PC-9 (cell line): ENCODE measurements around the gene LAMTOR4.
"Not testable (repeated sequence)": the region's sequence is repeated elsewhere in the genome, so short reads cannot be mapped to it uniquely, and the experiment has no call there.

Source experiments
- EZH2 ChIP-seq: fragments of 200-600 bp; sonication (generic); IDR thresholded peaks from 2 replicates; pipeline ENCODE4 v1.8.0; 2017; ENCODE audit warnings: antibody characterized with exemption, low read depth
- TF ChIP-seq, protein P1 (sequence below): fragments of 200-600 bp; sonication (generic); conservative IDR thresholded peaks from 2 replicates; pipeline ENCODE4 v1.6.1; 2017; ENCODE audit warnings: mixed run types, antibody characterized with exemption, mild to moderate bottlenecking, moderate library complexity

DNA sequence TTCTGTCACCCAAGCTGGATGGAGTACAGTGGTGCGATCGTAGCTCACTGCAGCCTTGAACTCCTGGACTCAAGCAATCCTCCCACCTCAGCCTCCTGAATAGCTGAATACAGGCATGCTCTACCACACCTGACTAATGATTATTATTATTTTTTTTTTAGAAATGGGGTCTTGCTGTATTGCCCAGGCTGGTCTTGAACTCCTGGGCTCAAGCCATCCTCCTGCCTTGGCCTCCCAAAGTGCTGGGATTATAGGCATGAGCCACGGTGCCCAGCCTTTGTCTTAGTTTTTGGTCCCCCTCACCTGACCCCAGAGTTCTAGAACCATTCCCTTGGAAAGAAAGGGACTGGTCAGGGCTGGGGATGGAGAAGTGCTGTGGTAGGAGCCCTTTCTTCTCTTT, 31.4 kb downstream of the LAMTOR4 start:
- TF ChIP-seq, protein P1, sequence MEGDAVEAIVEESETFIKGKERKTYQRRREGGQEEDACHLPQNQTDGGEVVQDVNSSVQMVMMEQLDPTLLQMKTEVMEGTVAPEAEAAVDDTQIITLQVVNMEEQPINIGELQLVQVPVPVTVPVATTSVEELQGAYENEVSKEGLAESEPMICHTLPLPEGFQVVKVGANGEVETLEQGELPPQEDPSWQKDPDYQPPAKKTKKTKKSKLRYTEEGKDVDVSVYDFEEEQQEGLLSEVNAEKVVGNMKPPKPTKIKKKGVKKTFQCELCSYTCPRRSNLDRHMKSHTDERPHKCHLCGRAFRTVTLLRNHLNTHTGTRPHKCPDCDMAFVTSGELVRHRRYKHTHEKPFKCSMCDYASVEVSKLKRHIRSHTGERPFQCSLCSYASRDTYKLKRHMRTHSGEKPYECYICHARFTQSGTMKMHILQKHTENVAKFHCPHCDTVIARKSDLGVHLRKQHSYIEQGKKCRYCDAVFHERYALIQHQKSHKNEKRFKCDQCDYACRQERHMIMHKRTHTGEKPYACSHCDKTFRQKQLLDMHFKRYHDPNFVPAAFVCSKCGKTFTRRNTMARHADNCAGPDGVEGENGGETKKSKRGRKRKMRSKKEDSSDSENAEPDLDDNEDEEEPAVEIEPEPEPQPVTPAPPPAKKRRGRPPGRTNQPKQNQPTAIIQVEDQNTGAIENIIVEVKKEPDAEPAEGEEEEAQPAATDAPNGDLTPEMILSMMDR, result not testable (repeated sequence)
- not testable (repeated sequence) for TF ChIP-seq EZH2
